Stimulated activated CD4-positive, alpha-beta T cell treated with anti-CD3 and anti-CD28 coated beads, Interleukin-2, amount 100 ng/mL, for 4 hours (primary cell): Measurements from ENCODE around the gene TPSG1.

ENCODE experiments used
- DNase-seq: peaks from one replicate; pipeline ENCODE4 v3.0.0-alpha.2; 2020; ENCODE audit warnings: low read depth

TPSG1 gene

DNA sequence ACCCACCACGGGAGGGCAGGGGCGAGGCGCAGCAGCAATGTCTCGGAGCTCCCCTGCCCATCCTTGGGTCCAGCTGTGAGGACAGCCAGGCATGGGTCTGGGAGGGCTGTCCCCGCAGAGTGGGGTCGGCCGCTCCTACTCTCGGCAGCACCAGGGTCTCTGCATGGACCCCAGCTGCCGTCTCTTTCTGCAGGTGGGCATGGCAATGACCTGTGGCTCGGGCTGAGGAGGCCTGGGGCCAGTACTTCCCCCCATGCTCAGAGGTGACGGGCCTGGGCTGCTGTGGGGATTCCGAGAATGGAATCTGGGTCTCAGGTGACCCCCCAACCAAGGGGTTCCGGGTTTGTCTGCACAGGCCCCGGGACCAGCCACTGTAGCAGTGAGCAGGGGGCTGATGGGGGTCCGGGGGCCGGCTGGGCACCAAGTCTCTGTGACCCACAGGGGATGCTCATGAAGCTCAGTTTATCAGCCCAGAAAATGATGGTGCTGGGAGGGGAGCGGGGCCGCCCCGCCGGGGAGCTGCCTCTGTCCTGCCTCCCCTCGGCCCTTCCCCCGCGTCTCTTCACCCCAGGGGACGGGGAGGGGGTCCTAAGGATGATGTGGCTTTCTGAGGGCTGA is 48.7 kb downstream of the TPSG1 start:
- DNase-seq = no peak

DNA sequence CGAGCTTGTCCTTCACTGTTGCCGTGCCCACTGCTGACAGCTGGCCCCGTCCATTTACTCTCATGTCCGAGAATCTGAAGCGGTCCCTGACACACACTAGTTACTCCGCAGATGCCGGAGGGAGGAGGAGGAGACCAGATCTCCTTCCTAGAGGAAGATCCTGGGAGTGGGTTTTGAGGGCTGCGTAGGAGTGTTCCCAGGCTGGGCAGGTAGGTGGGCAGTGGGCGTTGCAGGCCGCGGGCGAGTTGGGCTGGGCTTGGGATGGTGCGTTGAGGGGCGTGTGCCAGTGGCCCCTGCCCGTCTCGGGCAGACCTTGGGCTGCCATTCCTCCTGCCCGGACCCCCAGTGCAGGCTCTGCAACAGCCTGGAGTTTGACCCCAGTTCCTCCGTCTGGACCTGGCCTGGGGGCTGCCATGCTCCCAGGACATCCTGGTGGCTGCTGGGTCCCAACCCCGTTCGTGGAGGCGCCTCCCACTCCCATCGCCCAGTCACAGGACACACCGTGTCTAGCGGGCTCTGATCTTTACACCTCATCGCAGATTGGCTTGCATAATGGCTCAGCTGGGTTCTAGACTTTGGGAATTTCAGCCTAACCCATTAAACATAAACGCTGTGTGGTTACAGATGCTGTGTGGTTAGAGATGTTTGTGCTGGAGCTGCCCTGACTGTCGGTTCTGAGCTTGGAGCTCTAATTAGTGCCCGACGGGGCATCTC is 49.3 kb downstream of the TPSG1 start:
- no peak for DNase-seq

DNA sequence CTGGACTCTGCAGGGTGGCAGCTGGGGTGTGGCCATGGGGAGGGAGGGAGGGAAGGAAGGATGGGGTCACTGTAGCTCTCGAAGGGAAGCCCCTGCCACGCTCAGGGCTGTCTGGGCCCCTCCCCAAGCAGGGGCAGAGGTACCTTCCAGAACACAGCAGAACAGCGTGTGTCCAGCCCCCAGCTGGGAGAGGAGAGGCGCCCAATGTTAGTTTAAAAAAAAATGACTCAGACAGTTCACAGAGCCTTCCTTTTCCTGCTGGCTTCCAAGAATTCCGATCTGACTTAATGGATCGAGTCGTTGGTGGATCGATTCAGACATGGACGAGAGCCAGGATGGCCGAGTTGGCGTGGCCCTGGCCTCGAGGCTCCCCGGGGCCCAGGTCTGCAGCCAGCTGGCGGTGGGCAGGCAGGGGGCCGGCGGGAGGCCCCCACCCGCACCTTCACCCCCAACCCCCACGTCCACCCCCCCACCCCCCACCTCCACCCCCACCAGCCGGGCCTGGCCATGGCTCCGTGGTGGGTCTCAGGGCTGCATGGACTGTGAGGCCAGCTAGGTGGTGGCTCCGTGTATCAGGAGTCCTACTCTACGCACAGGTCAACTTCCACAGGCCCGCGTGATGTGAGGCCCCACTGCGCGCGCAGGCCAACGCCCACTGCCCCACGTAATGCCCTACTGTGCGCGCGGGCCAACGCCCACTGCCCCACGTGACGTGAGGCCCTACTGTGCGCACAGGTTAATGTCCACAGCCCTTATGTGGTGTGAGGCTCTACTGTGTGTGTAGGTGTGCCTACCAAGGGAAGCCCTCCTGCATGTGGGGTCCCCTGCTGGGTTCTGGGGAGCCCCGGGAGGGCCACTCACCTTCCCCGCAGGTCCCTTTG is 50.4 kb downstream of the TPSG1 start:
- DNase-seq = no peak

DNA sequence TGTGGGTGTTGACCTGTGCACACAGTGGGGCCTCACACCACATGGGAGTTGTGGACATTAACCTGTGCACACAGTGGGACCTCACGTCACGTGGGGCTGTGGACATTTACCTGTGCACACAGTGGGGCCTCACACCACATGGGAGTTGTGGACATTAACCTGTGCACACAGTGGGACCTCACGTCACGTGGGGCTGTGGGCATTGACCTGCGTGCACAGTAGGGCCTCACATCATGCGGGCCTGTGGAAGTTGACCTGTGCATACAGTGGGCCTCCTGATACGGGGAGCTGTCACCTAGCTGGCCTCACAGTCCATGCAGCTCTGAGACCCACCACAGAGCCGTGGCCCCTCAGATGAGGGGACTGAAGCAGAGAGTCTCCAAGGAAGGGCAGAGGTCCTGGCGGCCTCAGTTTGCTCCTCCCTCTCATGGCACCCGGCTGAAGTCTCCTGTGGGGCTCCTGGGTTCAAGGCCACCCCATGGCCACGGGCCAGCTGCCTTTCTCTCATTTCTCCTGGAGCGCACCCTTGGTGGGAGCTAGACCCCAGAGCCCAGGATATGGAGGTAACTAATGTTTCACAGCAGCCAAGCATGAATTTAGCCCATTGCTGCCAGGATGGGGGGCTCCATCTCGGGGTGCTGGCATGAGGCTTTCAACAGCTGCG is 51.1 kb downstream of the TPSG1 start:
- DNase-seq = no peak

DNA sequence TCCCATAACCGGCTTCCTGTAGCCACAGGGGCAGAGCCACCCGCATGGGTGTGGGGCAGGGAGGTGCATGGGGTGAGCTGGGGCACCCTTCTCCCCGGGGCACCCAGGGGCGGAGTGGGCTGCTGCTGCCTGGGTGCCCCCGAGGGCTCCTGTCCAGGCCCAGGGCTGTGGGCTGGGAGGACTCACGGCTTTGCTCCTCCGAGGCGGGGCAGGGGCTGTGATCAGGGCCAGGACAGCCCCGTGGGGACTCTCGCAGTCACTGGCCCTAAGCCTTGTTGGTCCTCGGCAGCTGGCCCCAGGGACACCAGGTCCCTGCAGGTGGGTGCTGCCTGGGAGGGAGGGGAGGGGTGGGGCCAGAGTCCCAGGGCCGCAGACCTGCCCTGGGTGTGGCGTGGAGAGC is 52.4 kb downstream of the TPSG1 start:
- DNase-seq = no peak

GRCh38 chr16:1171854-1172428 is 53.1 kb downstream of the TPSG1 start:
- no peak for DNase-seq
